GM12892 (cell line): Measurements from ENCODE around the gene ACMSD.

Experiments
- POLR2A ChIP-seq: IDR thresholded peaks from 2 replicates; pipeline ENCODE4 v1.6.1; 2011; ENCODE audit warnings: low read depth, low read length, control low read depth
- POLR2AphosphoS5 ChIP-seq: IDR thresholded peaks from 2 replicates; pipeline ENCODE4 v1.6.1; 2011; ENCODE audit warnings: low read depth, low read length, control low read depth
- TAF1 ChIP-seq: IDR thresholded peaks from 2 replicates; pipeline ENCODE4 v1.6.1; 2011; ENCODE audit warnings: low read depth, mild to moderate bottlenecking, control low read depth, low read length, borderline replicate concordance

- TF ChIP-seq POLR2AphosphoS5 (no peak), POLR2A (no peak), TAF1 (no peak)
Measured at GRCh38 chr2:134884435-134884834, 46.0 kb downstream of the ACMSD start.
